H1 (cell line): ENCODE results near the gene UGT1A3. TPM values are rescaled to one million over a fixed set of nuclear protein-coding genes. Genes with fewer than 3 reads are reported as not detected.

Experiments
- CTCF ChIA-PET: fragments of 300-600 bp; sonication (Branson Sonifier 250); formaldehyde crosslinking; loops from one replicate; lab custom pipeline; 2021; ENCODE audit not compliant: partially characterized antibody; lab: Charles Lee
- POLR2A ChIA-PET: fragments of 300-600 bp; sonication (Branson Sonifier 250); formaldehyde crosslinking; loops from one replicate; lab custom pipeline; 2021; ENCODE audit warnings: inconsistent platforms; ENCODE audit not compliant: partially characterized antibody; lab: Charles Lee
- DNase-seq, 2 experiments: peaks; one replicate each; pipeline versions ENCODE4 v3.0.0 to v3.0.0-alpha.2; 2010 to 2022; ENCODE audit warnings: low spot score in 2 of 2, low read depth in 1 of 2, mixed read lengths in 1 of 2
- FAIRE-seq: peaks from 2 replicates; lab custom pipeline; 2011; peaks lifted over from hg19 to GRCh38; lab: Jason Lieb, UNC
- H2AFZ ChIP-seq: 2 replicates; pipeline ENCODE4 v1.8.1; 2012; ENCODE audit warnings: low read length, inconsistent platforms
- H2AK5ac ChIP-seq: 2 replicates; pipeline ENCODE4 v1.6.1; 2013; ENCODE audit warnings: low read depth, low read length
- H2BK120ac ChIP-seq: replicated peaks from 2 replicates; pipeline ENCODE3; 2013; ENCODE audit warnings: low read depth, low read length, inconsistent platforms
- H2BK12ac ChIP-seq: 2 replicates; pipeline ENCODE4 v1.6.1; 2013; ENCODE audit warnings: low read depth, low read length
- H2BK15ac ChIP-seq: 2 replicates; pipeline ENCODE4 v1.6.1; 2013; ENCODE audit warnings: low read length
- H2BK20ac ChIP-seq: 2 replicates; pipeline ENCODE4 v1.6.1; 2013; ENCODE audit warnings: low read length
- H2BK5ac ChIP-seq: 2 replicates; pipeline ENCODE4 v1.6.1; 2013; ENCODE audit warnings: low read depth, low read length
- H3K14ac ChIP-seq: 2 replicates; pipeline ENCODE4 v1.6.1; 2013; ENCODE audit warnings: inconsistent platforms; ENCODE audit not compliant: insufficient read length
- H3K18ac ChIP-seq: 2 replicates; pipeline ENCODE4 v1.6.1; 2013; ENCODE audit warnings: low read length; ENCODE audit errors: extremely low read depth
- H3K23ac ChIP-seq: 2 replicates; pipeline ENCODE4 v1.6.1; 2013; ENCODE audit warnings: inconsistent platforms; ENCODE audit not compliant: insufficient read length
- H3K23me2 ChIP-seq: 2 replicates; pipeline ENCODE4 v1.6.1; 2013; ENCODE audit warnings: low read depth, low read length
- H3K27ac ChIP-seq: 2 replicates; pipeline ENCODE4 v1.6.1; 2011; ENCODE audit warnings: low read depth, low read length, inconsistent platforms
- H3K27me3 ChIP-seq, 4 experiments: replicated peaks in 1 of 4; 1 replicate in 1 of 4; 2 replicates in 3 of 4; pipeline versions ENCODE4 v1.6.1 to v1.8.1; 2011 to 2013; ENCODE audit warnings: low read length in 3 of 4, mild to moderate bottlenecking in 3 of 4, inconsistent platforms in 2 of 4, mixed read lengths in 2 of 4, moderate library complexity in 1 of 4; ENCODE audit not compliant: control insufficient read depth in 3 of 4, insufficient read depth in 3 of 4; ENCODE audit errors: extremely low read depth in 1 of 4
- H3K36me3 ChIP-seq, 4 experiments: 2 replicates each; pipeline versions ENCODE4 v1.6.1 to v1.8.1; 2011 to 2013; ENCODE audit warnings: mild to moderate bottlenecking in 4 of 4, low read length in 3 of 4, moderate library complexity in 2 of 4, control low read depth in 1 of 4, inconsistent platforms in 1 of 4; ENCODE audit not compliant: insufficient read depth in 4 of 4, control insufficient read depth in 2 of 4
- H3K4ac ChIP-seq: replicated peaks from 2 replicates; pipeline ENCODE3; 2013; ENCODE audit warnings: low read length, low read depth, mixed read lengths, inconsistent platforms; ENCODE audit not compliant: insufficient read length
- H3K4me1 ChIP-seq, 4 experiments: replicated peaks in 1 of 4; 1 replicate in 1 of 4; 2 replicates in 3 of 4; pipeline versions ENCODE4 v1.6.1 to v1.8.1; 2011 to 2013; ENCODE audit warnings: low read length in 3 of 4, inconsistent platforms in 2 of 4, mixed read lengths in 1 of 4; ENCODE audit not compliant: insufficient read depth in 4 of 4, control insufficient read depth in 3 of 4
- H3K4me2 ChIP-seq, 2 experiments: 2 replicates each; pipeline versions ENCODE4 v1.6.1 to v1.8.1; 2011 to 2013; ENCODE audit warnings: low read depth in 2 of 2, low read length in 2 of 2, control low read depth in 1 of 2, inconsistent platforms in 1 of 2, mild to moderate bottlenecking in 1 of 2; ENCODE audit not compliant: insufficient read depth in 1 of 2
- H3K4me3 ChIP-seq, 4 experiments: fragments of 200-600, 300-600 bp in 1 of 4; sonication (generic), shearing (Covaris generic), sonication (Bioruptor Twin) in 1 of 4; 2 replicates each; pipeline versions ENCODE4 v1.5.1 to v1.8.1; 2011 to 2016; ENCODE audit warnings: low read length in 4 of 4, low read depth in 3 of 4, control low read depth in 2 of 4, inconsistent platforms in 2 of 4, mild to moderate bottlenecking in 2 of 4, mixed read lengths in 1 of 4, moderate library complexity in 1 of 4; ENCODE audit not compliant: insufficient read depth in 2 of 4; ENCODE audit errors: extremely low read depth in 1 of 4
- H3K56ac ChIP-seq: replicated peaks from 2 replicates; pipeline ENCODE3; 2013; ENCODE audit warnings: low read depth, mild to moderate bottlenecking, mixed read lengths, low read length, inconsistent platforms; ENCODE audit not compliant: insufficient read length
- H3K79me1 ChIP-seq: 2 replicates; pipeline ENCODE4 v1.6.1; 2013; ENCODE audit warnings: low read depth, low read length, control low read depth
- H3K79me2 ChIP-seq, 2 experiments: 2 replicates each; pipeline versions ENCODE4 v1.6.1 to v1.8.1; 2012 to 2013; ENCODE audit warnings: low read length in 2 of 2, mild to moderate bottlenecking in 2 of 2, inconsistent platforms in 1 of 2; ENCODE audit not compliant: insufficient read depth in 2 of 2, control insufficient read depth in 1 of 2
- H3K9ac ChIP-seq, 4 experiments: replicated peaks in 1 of 4; 1 replicate in 1 of 4; 2 replicates in 3 of 4; pipeline versions ENCODE4 v1.6.1 to v1.8.1; 2011 to 2013; ENCODE audit warnings: low read depth in 3 of 4, low read length in 3 of 4, control low read depth in 2 of 4, mild to moderate bottlenecking in 2 of 4, moderate library complexity in 2 of 4, inconsistent platforms in 1 of 4; ENCODE audit errors: extremely low read depth in 1 of 4
- H3K9me3 ChIP-seq, 2 experiments: 2 replicates each; pipeline versions ENCODE4 v1.6.1 to v1.8.1; 2012 to 2013; ENCODE audit warnings: mild to moderate bottlenecking in 2 of 2, moderate library complexity in 2 of 2, control low read depth in 1 of 2, inconsistent platforms in 1 of 2, low read depth in 1 of 2, low read length in 1 of 2, mixed read lengths in 1 of 2; ENCODE audit not compliant: insufficient read depth in 2 of 2
- H4K20me1 ChIP-seq, 2 experiments: replicated peaks in 1 of 2; 2 replicates each; pipeline versions ENCODE3 to v1.8.1; 2011 to 2013; ENCODE audit warnings: inconsistent platforms in 2 of 2, low read length in 2 of 2, mild to moderate bottlenecking in 1 of 2; ENCODE audit not compliant: insufficient read depth in 2 of 2, control insufficient read depth in 1 of 2
- H4K5ac ChIP-seq: 2 replicates; pipeline ENCODE4 v1.6.1; 2013; ENCODE audit warnings: low read length, low read depth, mixed read lengths, inconsistent platforms; ENCODE audit not compliant: insufficient read length
- H4K8ac ChIP-seq: 2 replicates; pipeline ENCODE4 v1.8.0; 2013; ENCODE audit warnings: mild to moderate bottlenecking, moderate library complexity, low read length, inconsistent platforms; ENCODE audit not compliant: insufficient read depth; ENCODE audit errors: extremely low read depth
- H4K91ac ChIP-seq: replicated peaks from 2 replicates; pipeline ENCODE3; 2013; ENCODE audit warnings: low read length, mixed read lengths, inconsistent platforms; ENCODE audit not compliant: insufficient read length
- CBX8 ChIP-seq: fragments of 300-800, 300-1000 bp; sonication (generic); IDR thresholded peaks from 2 replicates; pipeline ENCODE4 v1.7.1; 2016; ENCODE audit warnings: low read depth, low read length, borderline replicate concordance
- E2F6 ChIP-seq: IDR thresholded peaks from 2 replicates; pipeline ENCODE4 v1.6.1; 2012; ENCODE audit warnings: inconsistent platforms
- EZH2 ChIP-seq: fragments of 200-600 bp; sonication (generic); IDR thresholded peaks from 2 replicates; pipeline ENCODE4 v1.7.1; 2012; ENCODE audit warnings: low read depth, mild to moderate bottlenecking, moderate library complexity, low read length, inconsistent platforms; ENCODE audit not compliant: severe bottlenecking
- FOSL1 ChIP-seq: IDR thresholded peaks from 2 replicates; pipeline ENCODE4 v1.6.1; 2011; ENCODE audit warnings: mild to moderate bottlenecking, low read depth, low read length, moderate library complexity; ENCODE audit not compliant: insufficient read depth
- KDM1A ChIP-seq: fragments of 200-600, 300-600 bp; sonication (generic); IDR thresholded peaks from 2 replicates; pipeline ENCODE4 v1.7.1; 2016; ENCODE audit warnings: mild to moderate bottlenecking, low read length, borderline replicate concordance
- KDM4A ChIP-seq: IDR thresholded peaks from one replicate; pipeline ENCODE4 v1.7.1; 2012; ENCODE audit warnings: low read depth, mild to moderate bottlenecking, moderate library complexity, low read length, inconsistent platforms; ENCODE audit not compliant: severe bottlenecking
- POLR2AphosphoS5 ChIP-seq: IDR thresholded peaks from 2 replicates; pipeline ENCODE4 v1.6.1; 2011; ENCODE audit warnings: low read depth, low read length
- POU5F1 ChIP-seq: IDR thresholded peaks from 2 replicates; pipeline ENCODE4 v1.6.1; 2011; ENCODE audit warnings: low read depth, mild to moderate bottlenecking, low read length, moderate library complexity
- RFX5 ChIP-seq: IDR thresholded peaks from 2 replicates; pipeline ENCODE4 v1.6.1; 2011; ENCODE audit warnings: low read depth, low read length, improper control_type of control experiment, borderline replicate concordance
- SAP30 ChIP-seq: fragments of 300-600 bp; sonication (generic); IDR thresholded peaks from 2 replicates; pipeline ENCODE4 v1.7.1; 2012; ENCODE audit warnings: low read length, moderate library complexity, mild to moderate bottlenecking, inconsistent platforms; ENCODE audit not compliant: insufficient read depth, insufficient replicate concordance
- SP1 ChIP-seq: IDR thresholded peaks from 2 replicates; pipeline ENCODE4 v1.6.1; 2011; ENCODE audit warnings: low read depth, low read length
- SP2 ChIP-seq: IDR thresholded peaks from 2 replicates; pipeline ENCODE4 v1.6.1; 2012; ENCODE audit warnings: mild to moderate bottlenecking, low read length, inconsistent platforms
- TCF12 ChIP-seq: IDR thresholded peaks from 2 replicates; pipeline ENCODE4 v1.6.1; 2011; ENCODE audit warnings: low read depth, mild to moderate bottlenecking, low read length
- WGBS, 2 experiments: shearing (Covaris generic) in 1 of 2; methylation state at CpG; one replicate each; pipeline versions ENCODE4 v1.1.6 to v1.1.7; 2013 to 2015; ENCODE audit warnings: low lambda C conversion rate in 2 of 2, mixed read lengths in 2 of 2, inconsistent platforms in 1 of 2, low coverage in 1 of 2, missing lambda C conversion rate in 1 of 2; ENCODE audit not compliant: insufficient replicate concordance in 2 of 2, insufficient coverage in 1 of 2, insufficient read length in 1 of 2; ENCODE audit errors: extremely low coverage in 1 of 2, missing lambda C conversion rate in 1 of 2; 5-methylcytosine and 5-hydroxymethylcytosine counted together
- polyA plus RNA-seq, 7 experiments: library from polyadenylated mRNA; depleted of rRNA in 3 of 7; stranded (reverse) in 5 of 7; unstranded in 2 of 7; fragments of >200 nt in 5 of 7; fragments of 200-250 nt in 2 of 7; gene quantifications; 1 replicate in 5 of 7; 2 replicates in 1 of 7; 4 replicates in 1 of 7; pipeline versions ENCODE4 v1.2.1 to v1.2.3, GENCODE V29; 2011 to 2013; ENCODE audit warnings: missing spikeins in 2 of 7, mixed read lengths in 2 of 7
- total RNA-seq: library from RNA; stranded (reverse); fragmentation: NEBNext Ultra II Directional; extraction: Animal tissue kit (Norgen Biotek cat#: 25700); gene quantifications from 2 replicates; pipeline ENCODE4 v1.2.1, GENCODE V29; 2021

Gene UGT1A3
- total and polyA plus RNA-seq, 2 of the 8 experiments (the other 6 are each of a cell fraction or from before 2014, with no cell fraction given) = not detected

DNA sequence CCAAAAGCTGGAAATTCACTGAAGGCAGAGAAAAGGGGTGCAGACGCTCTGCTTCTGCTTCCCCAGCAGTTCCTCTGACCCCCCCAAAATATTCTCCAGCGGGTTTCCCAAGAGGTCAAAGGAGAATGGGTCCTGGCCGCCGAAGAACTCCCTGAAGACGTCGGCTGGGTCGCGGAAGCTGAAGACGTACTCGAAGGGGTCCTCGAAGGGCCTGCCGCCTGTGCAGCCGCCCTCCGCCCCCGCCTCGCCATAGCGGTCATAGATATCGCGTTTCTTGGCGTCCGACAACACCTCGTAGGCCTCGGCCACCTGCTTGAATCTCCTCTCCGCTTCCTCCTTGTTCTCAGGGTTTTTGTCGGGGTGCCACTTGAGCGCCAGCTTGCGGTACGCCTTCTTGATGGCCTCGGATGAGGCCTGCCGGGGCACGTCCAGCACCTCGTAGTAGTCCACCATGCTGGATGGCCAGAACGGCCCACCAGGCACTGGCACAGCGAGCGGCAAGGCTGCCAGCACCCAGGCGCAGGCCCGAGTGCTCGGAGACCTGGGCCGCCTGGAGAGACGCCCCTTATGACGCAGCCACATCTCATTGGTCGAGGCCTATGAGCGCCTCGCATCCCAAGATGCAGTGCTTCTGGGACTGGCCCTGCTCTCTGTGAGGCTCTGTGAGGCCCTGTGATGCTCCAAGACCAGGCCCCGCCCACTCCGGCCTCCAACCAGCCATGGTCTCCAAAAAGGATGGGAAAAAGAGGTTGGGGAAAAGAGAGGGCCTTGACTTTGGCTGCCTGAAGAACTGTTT lies 14.8 kb downstream of the UGT1A3 start:
- no peaks in the 10 kb centered on the region for H3K27me3 ChIP-seq
- H3K9me3 ChIP-seq = peaks cover 5 to 26% of the 10 kb centered on the region in 2 experiments; a peak in 3 of 4 replicates
- H4K91ac ChIP-seq = no peak overlapping the region
- no peaks in the 10 kb centered on the region for H4K20me1 ChIP-seq
- no peak overlapping the region for H3K4me2 ChIP-seq
- H2BK20ac ChIP-seq = no peak overlapping the region
- H3K4me1 ChIP-seq = no peaks in the 10 kb centered on the region
- H3K36me3 ChIP-seq = no peaks in the 10 kb centered on the region
- H3K4me3 ChIP-seq = no peak overlapping the region
- FAIRE-seq (no peak), DNase-seq (no peak)
- H2AFZ ChIP-seq = no peak overlapping the region
- no peak overlapping the region for H2BK12ac ChIP-seq
- H3K27ac ChIP-seq = no peak overlapping the region
- H3K9ac ChIP-seq = no peak overlapping the region
- no peaks in the 10 kb centered on the region for H3K79me1 ChIP-seq
- no peak for TF ChIP-seq POU5F1
- TF ChIP-seq SP2 = no peak
- no peak for TF ChIP-seq POLR2AphosphoS5
- TF ChIP-seq CBX8 = no peak
- no peak for TF ChIP-seq SAP30
- no peak for TF ChIP-seq EZH2
- TF ChIP-seq KDM4A = no peak
- TF ChIP-seq KDM1A = no peak
- no peak for TF ChIP-seq TCF12
- TF ChIP-seq FOSL1 = no peak
- no peak for TF ChIP-seq E2F6
- no peak for TF ChIP-seq SP1
- no peak for TF ChIP-seq RFX5
- ChIA-PET CTCF (no interaction called here), POLR2A (no interaction called here)
- H3K56ac ChIP-seq = no peak overlapping the region
- no peak overlapping the region for H3K4ac ChIP-seq
- H3K18ac ChIP-seq = no peak overlapping the region
- H2BK5ac ChIP-seq = no peak overlapping the region
- H4K8ac ChIP-seq = no peak overlapping the region
- H3K23me2 ChIP-seq = no peaks in the 10 kb centered on the region
- H2AK5ac ChIP-seq = no peak overlapping the region
- no peaks in the 10 kb centered on the region for H3K79me2 ChIP-seq
- H4K5ac ChIP-seq = no peak overlapping the region
- no peak overlapping the region for H3K23ac ChIP-seq
- no peak overlapping the region for H2BK15ac ChIP-seq
- H3K14ac ChIP-seq = no peak overlapping the region
- H2BK120ac ChIP-seq = no peak overlapping the region
- WGBS, 2 experiments = 97% methylated on average over 32 of the region's 46 CpGs; no CpG with 5 or more reads in 1 of the 2 experiments
